PC-9 (cell line): ENCODE data around the gene ZNF648. TPM values are rescaled to one million over a fixed set of nuclear protein-coding genes. Genes with fewer than 3 reads are reported as not detected.

ENCODE experiments used
- BruUV-seq: library from RNA; stranded (reverse); fragments of 400-500 nt; replicated peaks from 2 replicates; lab custom pipeline; 2021; lab: Mats Ljungman, UMichigan
- CTCF ChIA-PET: fragments of 300-600 bp; sonication (Branson Sonifier 250); formaldehyde crosslinking; loops from one replicate; lab custom pipeline; 2022; ENCODE audit warnings: antibody characterized with exemption; lab: Charles Lee
- POLR2A ChIA-PET: fragments of 300-600 bp; sonication (Branson Sonifier 250); formaldehyde crosslinking; loops from one replicate; lab custom pipeline; 2022; ENCODE audit warnings: antibody characterized with exemption; ENCODE audit not compliant: unreplicated experiment; lab: Charles Lee
- DNase-seq, 2 experiments: peaks; one replicate each; pipeline versions ENCODE4 v3.0.0 to v3.0.0-alpha.2; 2015 to 2022; ENCODE audit warnings: mixed read lengths in 1 of 2
- H2AFZ ChIP-seq: fragments of 200-600 bp; sonication (generic); 2 replicates; pipeline ENCODE4 v1.8.1; 2017; ENCODE audit warnings: antibody characterized with exemption
- H3F3A ChIP-seq: fragments of 200-600 bp; sonication (generic); 2 replicates; pipeline ENCODE4 v1.8.1; 2017; ENCODE audit warnings: antibody characterized with exemption, mild to moderate bottlenecking, low read depth; ENCODE audit not compliant: insufficient read depth
- H3K27ac ChIP-seq: fragments of 200-600 bp; sonication (generic); 2 replicates; pipeline ENCODE4 v1.6.1; 2016; ENCODE audit warnings: mixed run types
- H3K27me3 ChIP-seq: fragments of 200-600 bp; sonication (generic); 2 replicates; pipeline ENCODE4 v1.6.1; 2016; ENCODE audit warnings: low read depth, mixed run types; ENCODE audit not compliant: insufficient read depth
- H3K36me3 ChIP-seq: fragments of 200-600 bp; sonication (generic); 2 replicates; pipeline ENCODE4 v1.6.1; 2016; ENCODE audit warnings: low read depth, mixed run types
- H3K4me1 ChIP-seq: fragments of 200-600 bp; sonication (generic); replicated peaks from 2 replicates; pipeline ENCODE4 v1.6.1; 2016; ENCODE audit warnings: mixed run types; ENCODE audit not compliant: insufficient read depth
- H3K4me2 ChIP-seq: fragments of 200-600 bp; sonication (generic); 2 replicates; pipeline ENCODE4 v1.6.1; 2017; ENCODE audit warnings: mixed run types
- H3K4me3 ChIP-seq: fragments of 200-600 bp; sonication (generic); 2 replicates; pipeline ENCODE4 v1.6.1; 2016; ENCODE audit warnings: mixed run types
- H3K79me2 ChIP-seq: fragments of 200-600 bp; sonication (generic); 2 replicates; pipeline ENCODE4 v1.6.1; 2017; ENCODE audit warnings: low read depth, mixed run types
- H3K9me2 ChIP-seq: fragments of 200-600 bp; sonication (generic); 2 replicates; pipeline ENCODE4 v1.8.1; 2017; ENCODE audit warnings: mild to moderate bottlenecking; ENCODE audit not compliant: insufficient read depth
- H3K9me3 ChIP-seq: fragments of 200-600 bp; sonication (generic); 2 replicates; pipeline ENCODE4 v1.8.1; 2016; ENCODE audit warnings: low read depth; ENCODE audit not compliant: insufficient read depth
- H4K20me1 ChIP-seq: fragments of 200-600 bp; sonication (generic); 2 replicates; pipeline ENCODE4 v1.8.1; 2017; ENCODE audit not compliant: insufficient read depth
- EZH2 ChIP-seq: fragments of 200-600 bp; sonication (generic); IDR thresholded peaks from 2 replicates; pipeline ENCODE4 v1.8.0; 2017; ENCODE audit warnings: antibody characterized with exemption, low read depth
- intact Hi-C: fragments of 100-400 bp; cut with micrococcal nuclease; formaldehyde crosslinking; loops from one replicate; pipeline ENCODE4 v1.10.0; 2022; ENCODE audit not compliant: unreplicated experiment
- total RNA-seq: library from RNA; stranded (reverse); gene quantifications from 2 replicates; pipeline ENCODE4 v1.2.3, GENCODE V29; 2021
- TF ChIP-seq, protein P1 (sequence below): fragments of 200-600 bp; sonication (generic); conservative IDR thresholded peaks from 2 replicates; pipeline ENCODE4 v1.6.1; 2017; ENCODE audit warnings: mixed run types, antibody characterized with exemption, mild to moderate bottlenecking, moderate library complexity

Gene ZNF648
- total RNA-seq, 1 experiment from 2014 or later: not detected

- peaks cover 21% of the 10 kb centered on the region; the same call in 1 of the 2 replicates for H3F3A ChIP-seq
- no peak for TF ChIP-seq EZH2
- TF ChIP-seq, protein P1, sequence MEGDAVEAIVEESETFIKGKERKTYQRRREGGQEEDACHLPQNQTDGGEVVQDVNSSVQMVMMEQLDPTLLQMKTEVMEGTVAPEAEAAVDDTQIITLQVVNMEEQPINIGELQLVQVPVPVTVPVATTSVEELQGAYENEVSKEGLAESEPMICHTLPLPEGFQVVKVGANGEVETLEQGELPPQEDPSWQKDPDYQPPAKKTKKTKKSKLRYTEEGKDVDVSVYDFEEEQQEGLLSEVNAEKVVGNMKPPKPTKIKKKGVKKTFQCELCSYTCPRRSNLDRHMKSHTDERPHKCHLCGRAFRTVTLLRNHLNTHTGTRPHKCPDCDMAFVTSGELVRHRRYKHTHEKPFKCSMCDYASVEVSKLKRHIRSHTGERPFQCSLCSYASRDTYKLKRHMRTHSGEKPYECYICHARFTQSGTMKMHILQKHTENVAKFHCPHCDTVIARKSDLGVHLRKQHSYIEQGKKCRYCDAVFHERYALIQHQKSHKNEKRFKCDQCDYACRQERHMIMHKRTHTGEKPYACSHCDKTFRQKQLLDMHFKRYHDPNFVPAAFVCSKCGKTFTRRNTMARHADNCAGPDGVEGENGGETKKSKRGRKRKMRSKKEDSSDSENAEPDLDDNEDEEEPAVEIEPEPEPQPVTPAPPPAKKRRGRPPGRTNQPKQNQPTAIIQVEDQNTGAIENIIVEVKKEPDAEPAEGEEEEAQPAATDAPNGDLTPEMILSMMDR: no peak
- no peaks in the 10 kb centered on the region for H3K79me2 ChIP-seq
- no peak overlapping the region for H3K27ac ChIP-seq
- no peak for DNase-seq
- H3K36me3 ChIP-seq: no peaks in the 10 kb centered on the region
- H3K27me3 ChIP-seq: no peaks in the 10 kb centered on the region
- H3K4me2 ChIP-seq: no peak overlapping the region
- CTCF ChIA-PET: interaction anchor here (0.6 to 1.5 kb wide), 3 partner anchors 311 to 755 kb away, joined by 3 to 9 read pairs (median 3); no protein-coding TSS in a partner anchor
- H3K4me1 ChIP-seq: peaks cover 30% of the 10 kb centered on the region
- H2AFZ ChIP-seq: no peak overlapping the region
- H3K9me3 ChIP-seq: no peaks in the 10 kb centered on the region
- no peak overlapping the region for H3K4me3 ChIP-seq
- intact Hi-C loops: loop anchor here (1.0 to 10.0 kb wide), 6 partner anchors 57 to 1189 kb away; no protein-coding TSS in a partner anchor
- POLR2A ChIA-PET: interaction anchor here (0.6 kb wide), 1 partner anchor 55 kb away, joined by 16 read pairs; no protein-coding TSS in a partner anchor
- no TSS peak for BruUV-seq
- H4K20me1 ChIP-seq: no peaks in the 10 kb centered on the region
- H3K9me2 ChIP-seq: no peaks in the 10 kb centered on the region
Observed at GRCh38 chr1:182085726-182086125, 24.2 kb upstream of the ZNF648 start.

DNA sequence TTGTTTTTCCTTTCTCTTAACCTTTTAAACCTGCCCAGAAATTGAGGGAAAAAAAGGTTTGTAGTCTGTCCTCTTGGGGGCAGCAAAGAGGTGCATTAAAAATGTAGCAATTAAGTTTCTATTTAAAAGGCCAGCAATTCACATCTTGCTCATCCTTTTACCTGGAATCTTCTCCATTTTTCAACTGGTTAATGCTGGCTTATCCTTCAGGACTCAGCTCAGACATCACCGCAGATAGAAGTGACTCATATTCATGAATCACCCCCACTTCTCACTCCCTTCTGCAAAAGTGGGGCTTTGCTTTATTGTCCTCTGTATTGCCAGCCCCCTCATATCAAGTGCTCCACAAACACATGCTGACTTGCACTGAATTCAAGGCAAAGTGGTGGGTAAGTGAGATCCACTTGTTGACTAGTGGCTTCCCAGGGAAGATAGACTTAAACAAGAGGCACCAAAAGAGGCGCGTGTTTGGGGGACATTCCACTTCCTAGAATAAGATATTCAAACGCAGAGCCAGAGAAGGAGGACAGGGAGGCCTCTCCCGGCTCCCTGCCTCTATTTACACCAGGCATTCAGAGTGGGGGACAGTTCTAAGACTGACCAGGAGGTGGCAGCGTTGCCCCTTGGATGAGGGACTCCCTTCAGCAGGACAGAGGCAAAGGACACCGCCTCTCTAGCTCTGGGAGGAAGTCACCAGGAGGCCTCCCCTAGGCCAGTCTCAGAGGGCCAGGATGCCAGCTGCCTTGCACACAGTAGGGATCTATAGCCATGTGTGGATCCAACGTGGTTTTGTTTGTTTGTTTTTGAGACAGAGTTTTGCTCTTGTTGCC is 23.2 kb upstream of the ZNF648 start:
- Histone ChIP-seq H4K20me1 (no peaks in the 10 kb centered on the region), H3K9me2 (no peaks in the 10 kb centered on the region), H3K27ac (no peak overlapping the region), H3F3A (peaks cover 21% of the 10 kb centered on the region; the same call in 1 of the 2 replicates), H2AFZ (no peak overlapping the region), H3K4me3 (no peak overlapping the region), H3K9me3 (no peaks in the 10 kb centered on the region), H3K4me2 (peak overlapping the region; percentile 37), H3K79me2 (no peaks in the 10 kb centered on the region), H3K27me3 (0 out of 2 replicates have a peak, but pooled peaks cover 3% of the 10 kb centered on the region), H3K4me1 (peaks cover 30% of the 10 kb centered on the region), H3K36me3 (no peaks in the 10 kb centered on the region)
- ChIA-PET CTCF (interaction anchor here (0.6 to 1.5 kb wide), 10 partner anchors 18 to 1820 kb away, joined by 3 to 9 read pairs (median 4); partner anchors contain the start of gene RNASEL), POLR2A (no interaction called here)
- BruUV-seq: no TSS peak
- TF ChIP-seq EZH2: no peak
- TF ChIP-seq, protein P1: peak; percentile 90
- intact Hi-C loops: loop anchor here (1.0 to 10.0 kb wide), 7 partner anchors 58 to 1190 kb away; no protein-coding TSS in a partner anchor
- peak; percentile 59 to 82 for DNase-seq

DNA sequence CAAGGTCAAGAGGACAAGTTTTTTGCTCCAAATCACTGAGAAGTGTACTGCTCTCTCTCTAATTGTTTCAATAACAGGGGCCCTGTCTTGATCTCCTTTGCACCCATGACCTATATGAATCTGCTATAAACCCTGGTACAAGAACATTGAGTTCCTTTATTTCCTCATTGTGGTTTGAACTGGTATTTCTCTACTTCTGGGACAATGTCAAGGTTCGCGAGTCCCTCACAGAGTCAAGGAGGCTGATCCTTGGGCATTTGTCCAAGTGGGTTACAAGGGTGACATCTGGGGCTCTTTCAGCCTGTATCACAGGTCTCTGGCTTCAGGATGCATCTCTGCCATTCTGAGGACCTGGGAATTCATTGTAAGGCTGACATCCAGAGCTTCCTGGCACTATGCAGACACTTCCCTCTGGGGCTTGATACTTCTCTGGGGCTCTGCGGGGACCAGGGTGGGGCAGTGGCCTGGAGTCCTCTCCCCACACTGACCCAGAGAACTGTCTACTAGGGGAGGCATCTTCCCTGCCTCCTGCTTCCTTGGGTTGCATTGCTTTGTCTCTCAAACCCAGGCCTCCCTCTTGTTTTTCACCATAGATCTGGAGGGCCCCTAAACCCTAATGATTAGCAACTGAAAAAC is 22.5 kb upstream of the ZNF648 start:
- H2AFZ ChIP-seq: no peak overlapping the region
- peaks cover 30% of the 10 kb centered on the region for H3K4me1 ChIP-seq
- peaks cover 21% of the 10 kb centered on the region; the same call in 1 of the 2 replicates for H3F3A ChIP-seq
- no peaks in the 10 kb centered on the region for H4K20me1 ChIP-seq
- no peak overlapping the region for H3K27ac ChIP-seq
- H3K27me3 ChIP-seq: 0 out of 2 replicates have a peak, but pooled peaks cover 11% of the 10 kb centered on the region
- no peaks in the 10 kb centered on the region for H3K9me3 ChIP-seq
- ChIA-PET POLR2A (no interaction called here), CTCF (interaction anchor here (0.6 to 1.2 kb wide), 2 partner anchors 274 to 505 kb away, joined by 3 to 7 read pairs; partner anchors contain the start of gene RNASEL)
- peak overlapping the region; percentile 37 for H3K4me2 ChIP-seq
- no peaks in the 10 kb centered on the region for H3K36me3 ChIP-seq
- no peak for TF ChIP-seq EZH2
- TF ChIP-seq, protein P1: no peak
- no peaks in the 10 kb centered on the region for H3K79me2 ChIP-seq
- no TSS peak for BruUV-seq
- no peaks in the 10 kb centered on the region for H3K9me2 ChIP-seq
- no peak overlapping the region for H3K4me3 ChIP-seq
- intact Hi-C loops: loop anchor here (1.0 to 10.0 kb wide), 4 partner anchors 59 to 1191 kb away; no protein-coding TSS in a partner anchor
- DNase-seq: peak in 1 of 2 experiments; percentile 44
